KMS-11 (cell line): ENCODE results near the gene LANCL2.
"Not testable (repeated sequence)": the region's sequence is repeated elsewhere in the genome, so short reads cannot be mapped to it uniquely, and the experiment has no call there.

Experiments used
- H2AFZ ChIP-seq: fragments of 200-600 bp; sonication (generic); 2 replicates; pipeline ENCODE4 v1.6.1; 2016; ENCODE audit warnings: antibody characterized with exemption, mixed run types, low read depth
- H3K27ac ChIP-seq: fragments of 200-600 bp; sonication (generic); 2 replicates; pipeline ENCODE4 v1.6.1; 2016; ENCODE audit warnings: mild to moderate bottlenecking, mixed run types
- H3K27me3 ChIP-seq: fragments of 200-600 bp; sonication (generic); 2 replicates; pipeline ENCODE4 v1.6.1; 2017; ENCODE audit warnings: mild to moderate bottlenecking, low read depth, mixed run types, moderate library complexity; ENCODE audit not compliant: insufficient read depth
- H3K36me3 ChIP-seq: fragments of 200-600 bp; sonication (generic); 2 replicates; pipeline ENCODE4 v1.6.1; 2017; ENCODE audit warnings: mild to moderate bottlenecking, mixed run types; ENCODE audit not compliant: insufficient read depth
- H3K4me1 ChIP-seq: fragments of 200-600 bp; sonication (generic); 2 replicates; pipeline ENCODE4 v1.6.1; 2016; ENCODE audit warnings: mild to moderate bottlenecking, low read depth, mixed run types; ENCODE audit not compliant: poor library complexity, severe bottlenecking
- H3K4me2 ChIP-seq: fragments of 200-600 bp; sonication (generic); 2 replicates; pipeline ENCODE4 v1.7.0; 2016; ENCODE audit warnings: mild to moderate bottlenecking, mixed run types
- H3K4me3 ChIP-seq: fragments of 200-600 bp; sonication (generic); IDR thresholded peaks from 2 replicates; pipeline ENCODE4 v1.6.1; 2017; ENCODE audit warnings: low read depth, low read length, mixed read lengths; ENCODE audit not compliant: insufficient read depth
- H3K79me2 ChIP-seq: fragments of 200-600 bp; sonication (generic); 2 replicates; pipeline ENCODE4 v1.6.1; 2016; ENCODE audit warnings: low read depth, mixed run types; ENCODE audit not compliant: insufficient read depth
- H3K9ac ChIP-seq: fragments of 200-600 bp; sonication (generic); 2 replicates; pipeline ENCODE4 v1.6.1; 2016; ENCODE audit warnings: mild to moderate bottlenecking, mixed run types
- H4K20me1 ChIP-seq: fragments of 200-600 bp; sonication (generic); 2 replicates; pipeline ENCODE4 v1.6.1; 2016; ENCODE audit warnings: mild to moderate bottlenecking, mixed run types; ENCODE audit not compliant: insufficient read depth
- CTCF ChIP-seq: fragments of 200-600 bp; sonication (generic); conservative IDR thresholded peaks from 2 replicates; pipeline ENCODE4 v1.6.1; 2017; ENCODE audit warnings: low read depth, mild to moderate bottlenecking, antibody characterized with exemption, low read length, moderate library complexity, mixed read lengths

The LANCL2 gene

DNA sequence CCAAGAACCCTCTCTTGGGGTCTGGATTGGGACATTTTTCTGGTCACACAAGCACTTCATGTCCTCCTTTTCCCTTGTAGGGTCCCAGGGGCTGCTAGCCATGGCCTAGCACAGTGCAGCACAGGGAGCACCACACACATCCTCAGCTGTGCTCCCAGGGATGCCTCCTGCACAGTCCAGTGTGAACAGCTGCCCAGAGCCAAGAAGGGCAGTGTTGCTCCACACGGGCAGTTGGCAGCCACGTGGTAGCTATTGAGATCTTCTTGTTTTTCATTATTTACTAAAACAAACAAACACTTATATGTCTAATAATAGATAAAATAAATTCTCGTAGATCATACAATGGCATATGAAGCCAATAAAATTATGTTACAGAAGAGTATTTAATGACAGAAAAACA is 13.9 kb upstream of the LANCL2 start:
- H3K9ac ChIP-seq: no peak overlapping the region
- no peak overlapping the region for H2AFZ ChIP-seq
- H3K79me2 ChIP-seq: no peaks in the 10 kb centered on the region
- H4K20me1 ChIP-seq: no peaks in the 10 kb centered on the region
- no peaks in the 10 kb centered on the region for H3K36me3 ChIP-seq
- H3K27ac ChIP-seq: no peak overlapping the region
- no peak overlapping the region for H3K4me3 ChIP-seq
- H3K4me2 ChIP-seq: no peak overlapping the region
- no peaks in the 10 kb centered on the region for H3K4me1 ChIP-seq
- H3K27me3 ChIP-seq: no peaks in the 10 kb centered on the region
- no peak for TF ChIP-seq CTCF

DNA sequence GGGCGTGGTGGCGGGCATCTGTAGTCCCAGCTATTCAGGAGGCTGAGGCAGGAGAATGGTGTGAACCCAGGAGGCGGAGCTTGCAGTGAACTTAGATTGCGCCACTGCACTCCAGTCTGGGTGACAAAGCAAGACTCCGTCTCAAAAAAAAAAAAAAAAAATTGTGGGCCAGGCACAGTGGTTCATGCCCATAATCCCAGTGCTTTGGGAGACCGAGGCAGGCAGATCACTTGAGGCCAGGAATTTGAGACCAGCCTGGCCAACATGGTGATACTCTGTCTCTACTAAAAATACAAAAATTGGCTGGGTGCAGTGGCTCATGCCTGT is 12.2 kb upstream of the LANCL2 start:
- not testable (repeated sequence) for H3K4me1 ChIP-seq, H3K36me3 ChIP-seq, H3K27me3 ChIP-seq, H3K4me3 ChIP-seq, H3K9ac ChIP-seq, H2AFZ ChIP-seq, H3K27ac ChIP-seq, H3K79me2 ChIP-seq, H3K4me2 ChIP-seq, H4K20me1 ChIP-seq

GRCh38 chr7:55360486-55360885 is 4.7 kb upstream of the LANCL2 start:
- H3K27ac ChIP-seq: no peak overlapping the region
- H3K36me3 ChIP-seq: no peaks in the 10 kb centered on the region
- H3K9ac ChIP-seq: no peak overlapping the region
- H4K20me1 ChIP-seq: no peaks in the 10 kb centered on the region
- TF ChIP-seq CTCF: no peak
- H3K4me1 ChIP-seq: peaks cover 9% of the 10 kb centered on the region
- H3K4me3 ChIP-seq: no peak overlapping the region
- no peak overlapping the region for H2AFZ ChIP-seq
- H3K4me2 ChIP-seq: no peak overlapping the region
- no peaks in the 10 kb centered on the region for H3K27me3 ChIP-seq
- H3K79me2 ChIP-seq: no peaks in the 10 kb centered on the region

- no peaks in the 10 kb centered on the region for H3K27me3 ChIP-seq
- H3K9ac ChIP-seq: no peak overlapping the region
- H3K4me3 ChIP-seq: no peak overlapping the region
- 0 out of 2 replicates have a peak, but pooled peaks cover 2% of the 10 kb centered on the region for H3K79me2 ChIP-seq
- no peak overlapping the region for H3K4me2 ChIP-seq
- no peaks in the 10 kb centered on the region for H4K20me1 ChIP-seq
- no peak for TF ChIP-seq CTCF
- H3K4me1 ChIP-seq: peaks cover 9% of the 10 kb centered on the region
- no peaks in the 10 kb centered on the region for H3K36me3 ChIP-seq
- H2AFZ ChIP-seq: no peak overlapping the region
- no peak overlapping the region for H3K27ac ChIP-seq
Measured at GRCh38 chr7:55361560-55361959, 3.6 kb upstream of the LANCL2 start.

GRCh38 chr7:55362927-55363326 is 2.2 kb upstream of the LANCL2 start:
- Histone ChIP-seq H2AFZ (no peak overlapping the region), H3K27me3 (no peaks in the 10 kb centered on the region), H3K79me2 (0 out of 2 replicates have a peak, but pooled peaks cover 16% of the 10 kb centered on the region), H3K4me3 (no peak overlapping the region), H3K4me2 (no peak overlapping the region), H3K9ac (no peak overlapping the region), H3K4me1 (peaks cover 18% of the 10 kb centered on the region), H4K20me1 (no peaks in the 10 kb centered on the region), H3K36me3 (no peaks in the 10 kb centered on the region), H3K27ac (no peak overlapping the region)
- no peak for TF ChIP-seq CTCF
